ENCODE data around the gene C3orf18. TPM values are rescaled to one million over a fixed set of nuclear protein-coding genes. Genes with fewer than 3 reads are reported as not detected.
A peak's percentile ranks its signal among the peaks of the same experiment; 100 is the strongest.

Gene C3orf18
- polyA plus RNA-seq, 1 donor (not counting 4 experiments of a cell fraction or from before 2014, with no cell fraction given) = 1.4 TPM

DNA sequence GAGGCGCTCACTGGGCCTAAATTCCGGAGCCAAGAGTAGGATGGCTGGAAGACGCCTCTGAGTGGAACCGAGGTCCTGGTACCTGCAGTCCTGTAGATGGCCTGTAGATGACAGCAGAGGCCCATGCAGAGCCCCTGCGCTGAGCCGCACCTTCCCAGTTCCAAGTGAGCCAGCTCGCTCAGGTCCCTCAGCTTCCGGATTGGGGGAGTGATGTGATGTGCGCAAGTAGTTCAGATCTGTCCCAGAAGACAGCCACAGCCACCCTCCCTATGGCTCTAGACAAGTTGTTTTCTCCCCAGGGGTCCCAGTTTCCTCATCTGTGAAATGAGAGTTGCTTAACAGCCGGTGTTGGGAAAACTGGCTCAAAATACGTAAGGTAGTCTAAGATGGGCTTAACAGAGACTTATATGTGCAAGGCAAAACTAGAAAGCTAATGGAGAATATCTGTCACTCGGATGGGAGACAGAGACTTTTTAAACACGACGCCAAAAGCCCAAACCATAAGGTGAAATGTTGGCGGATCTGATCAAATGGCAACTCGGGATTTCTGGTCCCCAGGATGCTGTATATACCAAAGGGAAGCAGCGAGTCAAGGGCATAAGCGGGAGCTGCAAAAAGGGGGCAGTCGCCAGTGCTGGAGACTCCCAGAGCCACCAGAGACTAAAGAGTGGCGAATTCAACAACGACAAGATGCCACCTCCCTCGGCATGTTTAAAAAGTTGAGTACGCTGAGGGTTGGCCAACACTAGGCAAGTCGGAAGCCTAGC, 48.6 kb upstream of the C3orf18 start:
- Histone ChIP-seq H3K36me3 (ENCODE audit: control insufficient read depth in 2 of 2, extremely low read depth in 1 of 2, insufficient read depth in 2 of 2, low read length in 2 of 2) (peaks cover 7 to 11% of the 10 kb centered on the region in 2 experiments), H3K9ac (ENCODE audit: control insufficient read depth, extremely low read depth, insufficient read depth, low read length) (peak overlapping the region; percentile 43), H3K9me1 (ENCODE audit: control insufficient read depth, extremely low read depth, insufficient read depth, low read length) (no peaks in the 10 kb centered on the region), H2AFZ (ENCODE audit: control insufficient read depth, low read length) (peak overlapping the region; percentile 81), H4K20me1 (ENCODE audit: control insufficient read depth, extremely low read depth, insufficient read depth, low read length) (no peaks in the 10 kb centered on the region), H3K4me1 (ENCODE audit: control insufficient read depth, extremely low read depth, insufficient read depth, low read length) (peaks cover 28% of the 10 kb centered on the region), H3K4me3 (ENCODE audit: control insufficient read depth in 2 of 3, extremely low read depth in 1 of 3, insufficient read depth in 2 of 3, low read depth in 1 of 3, low read length in 3 of 3) (peak overlapping the region; percentile 60 to 85 (median 76)), H3K79me2 (ENCODE audit: control insufficient read depth, insufficient read depth, low read length) (peaks cover 34% of the 10 kb centered on the region), H3K4me2 (ENCODE audit: control insufficient read depth, extremely low read depth, insufficient read depth, low read depth, low read length) (peak overlapping the region; percentile 88), H3K27ac (ENCODE audit: control insufficient read depth, insufficient read depth, low read length) (peak overlapping the region; percentile 28), H3K9me3 (ENCODE audit: control insufficient read depth, low read depth, low read length) (no peaks in the 10 kb centered on the region), H3K27me3 (ENCODE audit: control insufficient read depth, extremely low read depth, insufficient read depth, low read length) (no peaks in the 10 kb centered on the region)
- FAIRE-seq (peak; percentile 75), DNase-seq (ENCODE audit: low read depth, low spot score) (no peak)
- dilution Hi-C loops (cut with MboI; ENCODE audit: extremely low pct_ligation_motif_present, low sequenced_read_pairs) = loop anchor here (25.0 kb wide), 1 partner anchor 771 kb away; the partner anchor contains the start of genes MANF and RBM15B
- no peak for TF ChIP-seq EZH2 (IDR thresholded peaks at IDR 0.05; ENCODE audit: low read length)
- TF ChIP-seq, protein P1, sequence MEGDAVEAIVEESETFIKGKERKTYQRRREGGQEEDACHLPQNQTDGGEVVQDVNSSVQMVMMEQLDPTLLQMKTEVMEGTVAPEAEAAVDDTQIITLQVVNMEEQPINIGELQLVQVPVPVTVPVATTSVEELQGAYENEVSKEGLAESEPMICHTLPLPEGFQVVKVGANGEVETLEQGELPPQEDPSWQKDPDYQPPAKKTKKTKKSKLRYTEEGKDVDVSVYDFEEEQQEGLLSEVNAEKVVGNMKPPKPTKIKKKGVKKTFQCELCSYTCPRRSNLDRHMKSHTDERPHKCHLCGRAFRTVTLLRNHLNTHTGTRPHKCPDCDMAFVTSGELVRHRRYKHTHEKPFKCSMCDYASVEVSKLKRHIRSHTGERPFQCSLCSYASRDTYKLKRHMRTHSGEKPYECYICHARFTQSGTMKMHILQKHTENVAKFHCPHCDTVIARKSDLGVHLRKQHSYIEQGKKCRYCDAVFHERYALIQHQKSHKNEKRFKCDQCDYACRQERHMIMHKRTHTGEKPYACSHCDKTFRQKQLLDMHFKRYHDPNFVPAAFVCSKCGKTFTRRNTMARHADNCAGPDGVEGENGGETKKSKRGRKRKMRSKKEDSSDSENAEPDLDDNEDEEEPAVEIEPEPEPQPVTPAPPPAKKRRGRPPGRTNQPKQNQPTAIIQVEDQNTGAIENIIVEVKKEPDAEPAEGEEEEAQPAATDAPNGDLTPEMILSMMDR (optimal IDR thresholded peaks at IDR 0.05 in 1 of 3, IDR thresholded peaks at IDR 0.05 in 1 of 3, conservative IDR thresholded peaks at IDR 0.05 in 1 of 3; ENCODE audit: extremely low read depth in 1 of 3, insufficient read depth in 2 of 3, low read length in 3 of 3) = peak in 2 of 3 experiments; percentile 100

GRCh38 chr3:50615190-50615589, 47.6 kb upstream of the C3orf18 start:
- no peak for TF ChIP-seq EZH2 (IDR thresholded peaks at IDR 0.05; ENCODE audit: low read length)
- TF ChIP-seq, protein P1 (optimal IDR thresholded peaks at IDR 0.05 in 1 of 3, IDR thresholded peaks at IDR 0.05 in 1 of 3, conservative IDR thresholded peaks at IDR 0.05 in 1 of 3; ENCODE audit: extremely low read depth in 1 of 3, insufficient read depth in 2 of 3, low read length in 3 of 3) = no peak
- dilution Hi-C loops (cut with MboI; ENCODE audit: extremely low pct_ligation_motif_present, low sequenced_read_pairs) = loop anchor here (25.0 kb wide), 1 partner anchor 772 kb away; the partner anchor contains the start of genes MANF and RBM15B
- Histone ChIP-seq H3K9ac (ENCODE audit: control insufficient read depth, extremely low read depth, insufficient read depth, low read length) (no peak overlapping the region), H3K79me2 (ENCODE audit: control insufficient read depth, insufficient read depth, low read length) (peaks cover 28% of the 10 kb centered on the region), H3K27ac (ENCODE audit: control insufficient read depth, insufficient read depth, low read length) (no peak overlapping the region), H4K20me1 (ENCODE audit: control insufficient read depth, extremely low read depth, insufficient read depth, low read length) (no peaks in the 10 kb centered on the region), H2AFZ (ENCODE audit: control insufficient read depth, low read length) (no peak overlapping the region), H3K9me1 (ENCODE audit: control insufficient read depth, extremely low read depth, insufficient read depth, low read length) (peaks cover 4% of the 10 kb centered on the region), H3K4me2 (ENCODE audit: control insufficient read depth, extremely low read depth, insufficient read depth, low read depth, low read length) (no peak overlapping the region), H3K9me3 (ENCODE audit: control insufficient read depth, low read depth, low read length) (no peaks in the 10 kb centered on the region), H3K4me1 (ENCODE audit: control insufficient read depth, extremely low read depth, insufficient read depth, low read length) (peaks cover 30% of the 10 kb centered on the region), H3K36me3 (ENCODE audit: control insufficient read depth in 2 of 2, extremely low read depth in 1 of 2, insufficient read depth in 2 of 2, low read length in 2 of 2) (peaks cover 4 to 7% of the 10 kb centered on the region in 2 experiments), H3K4me3 (ENCODE audit: control insufficient read depth in 2 of 3, extremely low read depth in 1 of 3, insufficient read depth in 2 of 3, low read depth in 1 of 3, low read length in 3 of 3) (no peak overlapping the region), H3K27me3 (ENCODE audit: control insufficient read depth, extremely low read depth, insufficient read depth, low read length) (no peaks in the 10 kb centered on the region)
- DNase-seq (ENCODE audit: low read depth, low spot score) = no peak
- FAIRE-seq = no peak

Measured in keratinocyte (primary cell).